SKM-1 treated with dmso at 0.1 percent for 144 hours (cell line): ENCODE measurements around the gene STON1.
A peak's percentile ranks its signal among the peaks of the same experiment; 100 is the strongest.
"Not testable (repeated sequence)": the region's sequence is repeated elsewhere in the genome, so short reads cannot be mapped to it uniquely, and the experiment has no call there.

Experiments
- DNase-seq: peaks from one replicate; lab custom pipeline; 2025; ENCODE audit not compliant: unreplicated experiment; lab: John Stamatoyannopoulos, UW

STON1 gene

GRCh38 chr2:48528431-48528830 is 1.5 kb upstream of the STON1 start:
- no peak for DNase-seq

- DNase-seq: no peak
Measured at GRCh38 chr2:48529194-48529593, 760 bp upstream of the STON1 start.

- no peak for DNase-seq
Measured at GRCh38 chr2:48529676-48530032, 300 bp upstream of the STON1 start.

GRCh38 chr2:48531141-48531648 is 1.2 kb downstream of the STON1 start:
- DNase-seq: no peak

GRCh38 chr2:48532174-48532573 is 2.2 kb downstream of the STON1 start:
- no peak for DNase-seq

GRCh38 chr2:48532824-48533223 is 2.9 kb downstream of the STON1 start:
- DNase-seq: no peak

- DNase-seq: no peak
Measured at GRCh38 chr2:48534781-48535180, 4.8 kb downstream of the STON1 start.

GRCh38 chr2:48540237-48540935 is 10.4 kb downstream of the STON1 start:
- no peak for DNase-seq

- no peak for DNase-seq
Measured at GRCh38 chr2:48541666-48542389, 11.9 kb downstream of the STON1 start.

- no peak for DNase-seq
Measured at GRCh38 chr2:48543895-48544294, 13.9 kb downstream of the STON1 start.

- peak; percentile 19 for DNase-seq
Measured at GRCh38 chr2:48545244-48545643, 15.3 kb downstream of the STON1 start.

- DNase-seq: no peak
Measured at GRCh38 chr2:48548840-48549239, 18.9 kb downstream of the STON1 start.

- DNase-seq: no peak
Measured at GRCh38 chr2:48549972-48550371, 20.0 kb downstream of the STON1 start.

GRCh38 chr2:48551548-48551947 is 21.6 kb downstream of the STON1 start:
- no peak for DNase-seq

- DNase-seq: not testable (repeated sequence)
Measured at GRCh38 chr2:48555071-48555470, 25.1 kb downstream of the STON1 start.

GRCh38 chr2:48558456-48558855 is 28.5 kb downstream of the STON1 start:
- no peak for DNase-seq

GRCh38 chr2:48560546-48561209 is 30.7 kb downstream of the STON1 start:
- no peak for DNase-seq

GRCh38 chr2:48562281-48562680 is 32.3 kb downstream of the STON1 start:
- DNase-seq: no peak

- DNase-seq: no peak
Measured at GRCh38 chr2:48566592-48567310, 36.8 kb downstream of the STON1 start.

- DNase-seq: no peak
Measured at GRCh38 chr2:48567671-48568070, 37.7 kb downstream of the STON1 start.

GRCh38 chr2:48568547-48568946 is 38.6 kb downstream of the STON1 start:
- DNase-seq: no peak
